Stimulated activated CD4-positive, alpha-beta T cell treated with anti-CD3 and anti-CD28 coated beads, Interleukin-1b, Interleukin-23, amount 100 ng/mL, for 24 hours (primary cell): ENCODE measurements around the gene PLCB1.

Experiments used
- DNase-seq, 4 experiments: peaks; one replicate each; pipeline ENCODE4 v3.0.0-alpha.2; 2020; ENCODE audit warnings: low read depth in 4 of 4, low spot score in 1 of 4

PLCB1 gene

DNA sequence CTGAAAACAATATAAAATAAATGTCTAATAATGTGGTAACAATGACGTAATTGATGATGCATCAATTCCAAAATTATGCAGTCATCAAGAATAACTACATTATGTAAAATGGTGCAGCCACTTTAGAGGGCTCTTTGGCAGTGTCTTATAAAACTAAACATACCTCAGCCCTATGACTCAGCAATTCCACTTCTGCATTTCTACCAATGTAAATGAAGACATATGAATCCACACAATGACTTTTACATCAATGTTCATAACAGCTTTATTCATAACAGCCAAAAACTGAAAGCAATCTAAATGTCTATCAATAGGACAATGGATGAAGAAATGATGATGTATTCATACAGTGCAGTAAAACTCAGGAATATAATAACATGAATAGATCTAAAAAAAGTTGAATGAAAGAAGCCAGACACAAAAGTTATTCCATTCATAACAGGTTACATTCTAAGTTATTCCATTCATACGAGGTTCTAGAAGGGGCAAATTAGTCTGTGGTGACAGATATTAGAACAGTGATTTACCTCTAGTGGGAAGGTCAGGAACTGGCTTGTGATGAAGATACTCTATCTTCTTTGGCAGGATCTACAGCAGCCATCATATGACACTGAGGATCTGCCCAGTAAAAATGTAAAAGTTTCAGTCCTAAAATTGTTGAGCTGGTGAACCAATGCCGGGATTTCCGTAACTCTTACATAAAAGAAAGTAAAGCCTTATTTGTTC lies 396.1 kb downstream of the PLCB1 start:
- DNase-seq = no peak

DNA sequence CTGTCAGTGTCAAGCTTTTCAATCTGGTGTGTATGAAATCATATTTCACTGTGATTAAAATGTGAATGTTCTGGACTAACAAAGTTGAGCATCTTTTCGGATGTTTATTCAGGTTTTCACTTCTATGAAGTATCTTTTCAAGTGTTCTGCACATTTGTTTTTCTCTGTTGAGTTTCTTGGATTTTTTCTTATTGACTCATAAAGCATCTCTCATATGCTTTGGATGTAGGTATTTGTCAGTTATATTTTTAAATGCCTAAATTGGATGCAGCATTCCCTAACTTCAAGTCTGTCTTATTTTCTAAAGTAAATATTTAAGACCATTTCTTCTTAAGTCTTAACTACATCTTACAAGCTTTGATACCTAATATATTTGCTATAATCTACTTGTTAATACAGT lies 398.0 kb downstream of the PLCB1 start:
- no peak for DNase-seq

DNA sequence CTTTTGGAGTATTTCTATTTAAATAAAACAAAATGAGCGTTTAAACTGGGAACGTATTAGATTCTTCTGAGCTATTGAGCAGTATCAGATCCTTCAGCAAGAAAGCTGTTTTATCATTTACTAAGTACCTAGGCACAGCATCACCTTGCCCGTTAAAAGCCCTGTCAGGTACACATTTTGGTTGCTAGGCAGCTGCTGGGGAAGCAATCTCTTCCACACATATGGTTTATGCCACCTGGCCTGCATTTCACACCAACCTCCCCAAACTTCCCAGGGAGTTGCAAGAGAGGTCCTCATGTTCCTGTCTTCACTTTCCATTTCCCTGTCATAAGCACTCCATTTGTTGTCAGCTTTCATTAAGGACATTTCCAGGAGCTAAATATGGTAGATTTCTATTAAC lies 400.1 kb downstream of the PLCB1 start:
- no peak for DNase-seq

DNA sequence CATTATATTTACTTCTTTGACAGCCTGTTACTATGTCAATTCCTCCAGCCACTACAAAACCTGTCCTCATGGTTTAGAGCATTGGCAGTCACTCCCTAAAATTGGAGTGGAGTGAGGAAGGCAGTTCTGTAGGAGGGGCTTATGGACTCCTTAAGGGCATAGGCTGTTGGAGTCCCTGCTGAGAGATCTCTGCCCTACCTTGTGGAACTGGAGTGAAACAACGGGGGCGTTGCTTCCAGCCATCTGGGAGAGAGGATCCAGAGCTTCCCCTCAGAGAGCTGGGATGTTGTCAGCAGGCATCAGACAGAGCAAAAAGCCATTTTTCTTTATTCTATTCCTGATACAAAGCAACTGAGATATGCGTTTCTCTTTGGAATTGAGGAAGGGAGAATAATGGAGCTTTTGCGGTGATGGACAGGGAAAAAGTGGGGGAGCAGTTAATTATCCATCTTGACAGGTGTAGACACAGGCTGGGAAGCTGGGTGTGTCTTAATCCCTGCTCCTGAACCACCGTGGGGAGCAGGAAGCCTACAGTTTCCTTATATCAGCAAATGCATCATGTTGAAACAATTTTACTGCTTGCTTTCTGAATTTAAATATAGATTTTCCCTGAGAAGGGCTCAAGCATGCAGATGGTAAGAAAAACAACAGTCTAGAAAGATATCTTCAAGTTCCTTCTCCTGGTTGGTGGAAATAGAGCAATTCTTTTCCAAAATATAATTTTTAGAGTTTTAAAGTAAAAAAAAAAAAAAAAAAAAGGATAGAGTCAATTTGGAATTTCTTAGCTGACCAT lies 402.5 kb downstream of the PLCB1 start:
- no peak for DNase-seq

GRCh38 chr20:8535403-8536261 lies 403.6 kb downstream of the PLCB1 start:
- no peak for DNase-seq

- DNase-seq = no peak
These were observed 404.2 kb downstream of the PLCB1 start for GRCh38 chr20:8536262-8536618.

DNA sequence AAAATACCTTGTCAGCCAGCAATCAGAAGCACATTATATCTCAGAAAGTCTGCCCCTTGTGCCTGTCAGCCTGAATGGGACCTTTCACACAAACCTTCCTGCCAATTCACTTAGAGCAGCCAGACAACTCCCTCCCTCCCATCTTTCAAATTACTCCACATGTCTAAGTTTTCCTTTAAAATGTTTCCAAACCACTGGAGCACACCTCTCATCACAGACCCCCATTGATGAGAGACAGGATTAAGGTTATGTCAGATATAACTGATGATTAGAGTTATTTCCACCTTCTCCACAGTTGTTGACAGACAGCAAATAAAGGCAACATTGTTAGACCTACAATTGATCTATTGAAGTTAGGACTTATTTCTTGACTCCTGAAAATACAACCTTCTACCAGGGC lies 408.4 kb downstream of the PLCB1 start:
- DNase-seq = no peak

DNA sequence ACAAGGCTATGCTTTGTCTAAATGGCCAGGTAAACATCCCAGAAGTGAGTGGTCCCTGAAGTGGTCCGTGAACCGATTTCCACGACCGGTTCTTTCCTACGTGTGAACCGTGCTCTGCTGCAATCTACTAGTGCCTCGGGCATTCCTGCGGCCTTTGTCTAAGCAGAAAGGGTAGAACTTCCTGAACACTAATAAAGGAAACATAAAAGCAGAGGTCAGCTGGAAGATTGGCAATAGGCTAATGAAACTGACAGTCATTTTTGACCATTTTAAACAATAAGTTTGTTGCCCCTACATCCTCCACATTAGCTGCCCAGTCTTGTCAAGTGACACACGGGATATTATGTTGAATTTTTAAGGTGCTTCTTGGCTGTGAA lies 410.0 kb downstream of the PLCB1 start:
- DNase-seq = no peak

GRCh38 chr20:8545212-8545611 lies 413.1 kb downstream of the PLCB1 start:
- no peak for DNase-seq

DNA sequence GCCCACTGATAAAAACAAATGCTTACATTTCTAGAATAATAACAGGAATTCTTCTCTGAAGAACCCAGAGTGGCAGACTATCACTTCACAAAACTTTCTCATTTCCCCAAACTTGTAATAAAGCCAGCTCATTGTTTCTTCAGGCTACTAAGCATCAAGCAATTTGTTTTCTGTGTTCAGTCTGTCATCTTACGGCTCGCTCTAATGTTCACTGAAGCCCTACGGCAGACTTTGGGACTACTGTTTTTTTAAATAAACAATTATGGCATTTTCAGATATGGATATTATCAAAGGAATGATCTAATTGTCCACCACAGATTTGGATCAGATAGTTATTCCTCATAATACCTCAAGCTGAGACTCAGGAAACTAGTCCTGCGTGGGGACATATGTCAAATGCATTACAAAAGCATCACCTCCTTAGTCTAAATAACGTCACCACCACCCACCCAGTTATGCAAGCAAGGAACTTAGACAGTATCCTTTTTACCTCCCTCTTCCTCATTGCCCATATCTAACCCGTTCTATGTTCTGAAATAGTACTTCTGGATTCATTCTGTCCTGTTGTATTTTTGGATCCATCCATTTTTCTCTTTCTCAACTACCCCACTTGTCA lies 415.1 kb downstream of the PLCB1 start:
- DNase-seq = no peak

GRCh38 chr20:8547968-8548588 lies 416.0 kb downstream of the PLCB1 start:
- no peak for DNase-seq

- no peak for DNase-seq
These were observed 417.1 kb downstream of the PLCB1 start for GRCh38 chr20:8549192-8549591.

DNA sequence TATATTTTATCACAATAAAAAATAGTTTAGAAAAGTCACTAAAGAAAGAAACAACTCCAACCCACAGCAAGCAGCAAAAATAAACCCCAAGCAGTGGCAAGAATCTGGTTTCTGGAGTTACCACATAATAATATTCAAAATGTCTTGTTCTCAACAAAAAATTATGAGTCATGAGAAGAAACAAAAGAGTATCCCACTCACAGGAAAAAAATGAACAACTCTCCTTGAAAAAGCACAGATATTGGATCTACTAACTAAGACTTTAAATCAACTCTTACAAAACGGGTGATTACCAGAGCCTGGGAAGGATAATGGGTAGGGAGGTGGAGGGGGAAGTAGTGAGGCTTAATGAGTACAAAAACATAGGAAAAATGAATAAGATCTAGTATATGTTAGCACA lies 425.6 kb downstream of the PLCB1 start:
- no peak for DNase-seq

- no peak for DNase-seq
These were observed 430.3 kb downstream of the PLCB1 start for GRCh38 chr20:8562356-8562755.

DNA sequence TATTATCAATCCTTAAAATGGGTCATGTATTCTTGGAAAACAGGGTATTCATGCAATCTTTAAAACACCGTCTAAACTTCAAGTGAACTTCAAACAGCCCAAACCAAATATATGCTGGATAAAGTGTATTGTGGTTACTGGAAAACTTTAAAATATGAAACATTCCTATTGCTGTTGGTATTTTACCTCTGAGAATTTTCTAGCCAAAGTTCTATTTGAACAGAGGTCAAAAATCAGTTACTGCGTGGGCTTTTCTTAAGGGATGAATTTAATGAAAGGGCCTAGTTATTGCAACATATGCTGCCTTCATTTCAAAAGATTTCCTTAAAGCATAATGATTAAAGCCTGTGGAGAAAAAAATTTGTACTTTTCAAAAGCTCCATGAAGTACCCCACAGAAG lies 436.0 kb downstream of the PLCB1 start:
- DNase-seq = no peak

DNA sequence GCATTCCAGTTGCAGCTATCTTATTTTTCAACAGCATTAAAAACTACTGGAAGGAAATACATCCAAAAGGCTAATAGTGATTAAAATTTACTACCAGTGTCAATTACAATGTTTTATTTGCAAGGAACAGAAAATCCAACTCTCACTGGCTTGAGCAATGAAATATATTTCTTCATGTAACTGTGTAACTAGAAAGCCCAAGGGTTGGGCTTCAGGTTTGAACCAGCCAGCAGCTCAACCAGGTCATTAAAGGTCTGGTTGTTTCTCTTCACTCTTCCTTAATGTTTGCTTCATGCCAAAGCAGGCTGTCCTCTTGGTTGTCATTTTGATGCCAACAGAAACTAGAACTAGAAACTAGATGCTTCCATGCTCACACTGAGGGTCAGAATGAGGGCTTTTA lies 437.7 kb downstream of the PLCB1 start:
- no peak for DNase-seq

DNA sequence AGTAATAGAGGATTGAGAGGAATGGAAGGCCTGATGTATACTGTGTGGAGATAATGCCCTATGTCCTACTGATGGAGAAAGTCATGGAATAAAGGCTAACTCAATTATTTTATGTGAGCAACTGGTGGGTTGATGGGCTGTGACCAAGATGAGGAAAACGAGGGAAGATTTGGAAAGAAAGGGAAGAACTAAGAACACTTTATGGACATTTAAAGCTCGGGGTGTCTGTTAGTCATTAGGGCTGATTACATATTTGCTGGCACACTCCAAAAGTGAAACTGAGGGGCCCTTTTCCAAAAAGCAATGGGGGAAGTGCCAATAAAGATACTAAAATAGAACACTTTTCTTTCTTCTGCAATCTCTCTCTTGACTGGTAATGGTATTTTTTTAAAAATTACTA lies 439.5 kb downstream of the PLCB1 start:
- DNase-seq = no peak

DNA sequence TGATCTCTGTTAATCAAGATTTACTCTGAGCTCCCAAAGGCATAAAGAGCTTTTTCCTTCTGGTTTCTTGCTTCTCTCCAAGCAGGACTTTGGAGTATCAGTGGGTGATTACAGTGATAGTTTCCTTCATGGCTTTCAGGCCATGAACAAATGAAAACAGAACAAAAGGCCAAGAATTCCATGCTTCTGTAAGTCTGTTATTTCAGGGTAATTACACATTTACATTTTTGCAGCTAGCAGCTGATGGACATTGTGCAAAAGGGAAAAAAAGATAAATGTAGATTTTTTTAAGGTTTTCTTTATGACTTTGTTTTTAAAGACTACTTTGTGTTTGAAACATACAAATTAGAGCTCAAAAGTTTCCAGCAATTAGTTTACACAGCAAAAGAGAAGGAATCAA lies 441.6 kb downstream of the PLCB1 start:
- DNase-seq = no peak

DNA sequence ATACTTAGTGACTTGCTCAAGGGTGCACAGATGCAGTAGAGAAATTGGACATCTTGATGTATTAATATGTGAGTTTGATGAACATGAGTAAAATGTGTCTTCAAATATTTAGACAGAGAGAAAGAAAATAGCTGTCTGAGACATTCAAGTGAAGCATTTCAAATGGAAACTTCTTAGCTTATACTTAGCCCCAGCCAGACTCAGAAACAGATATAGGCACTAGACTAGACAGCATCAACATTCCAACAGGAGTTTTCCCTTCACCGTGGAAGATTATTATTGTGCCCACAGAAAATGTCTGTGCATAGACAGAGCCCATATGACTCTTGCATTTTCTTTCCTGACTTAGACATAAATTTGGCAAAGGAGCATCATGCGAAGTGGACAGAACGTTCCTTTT lies 443.0 kb downstream of the PLCB1 start:
- no peak for DNase-seq

- no peak for DNase-seq
These were observed 446.2 kb downstream of the PLCB1 start for GRCh38 chr20:8578161-8578865.
